WTC11 (cell line): ENCODE measurements around the gene SLC31A2.

Experiments used
- CREB1 ChIP-seq: sonication (generic); formaldehyde crosslinking; IDR thresholded peaks from 2 replicates; pipeline ENCODE4 v1.8.0; 2023; ENCODE audit warnings: mild to moderate bottlenecking, missing genetic modification reagents
- CTCF ChIP-seq: fragments of 200-600 bp; IDR thresholded peaks from 2 replicates; pipeline ENCODE4 v1.8.0; 2022; ENCODE audit warnings: antibody characterized with exemption
- MAX ChIP-seq: sonication (generic); formaldehyde crosslinking; IDR thresholded peaks from 2 replicates; pipeline ENCODE4 v1.8.0; 2022; ENCODE audit warnings: mild to moderate bottlenecking, missing genetic modification reagents
- NR1H2 ChIP-seq: sonication (generic); formaldehyde crosslinking; IDR thresholded peaks from 2 replicates; pipeline ENCODE4 v1.9.0; 2021; ENCODE audit warnings: mild to moderate bottlenecking, moderate library complexity, missing genetic modification reagents
- TF ChIP-seq, protein P1 (sequence below): sonication (generic); formaldehyde crosslinking; IDR thresholded peaks from 2 replicates; pipeline ENCODE4 v1.8.1; 2023; ENCODE audit warnings: mild to moderate bottlenecking, missing genetic modification reagents, moderate library complexity
- TF ChIP-seq, protein P2 (sequence below): sonication (generic); formaldehyde crosslinking; IDR thresholded peaks from 2 replicates; pipeline ENCODE4 v1.8.1; 2022; ENCODE audit warnings: missing genetic modification reagents, borderline replicate concordance

- TF ChIP-seq, protein P1, sequence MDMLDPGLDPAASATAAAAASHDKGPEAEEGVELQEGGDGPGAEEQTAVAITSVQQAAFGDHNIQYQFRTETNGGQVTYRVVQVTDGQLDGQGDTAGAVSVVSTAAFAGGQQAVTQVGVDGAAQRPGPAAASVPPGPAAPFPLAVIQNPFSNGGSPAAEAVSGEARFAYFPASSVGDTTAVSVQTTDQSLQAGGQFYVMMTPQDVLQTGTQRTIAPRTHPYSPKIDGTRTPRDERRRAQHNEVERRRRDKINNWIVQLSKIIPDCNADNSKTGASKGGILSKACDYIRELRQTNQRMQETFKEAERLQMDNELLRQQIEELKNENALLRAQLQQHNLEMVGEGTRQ (CRISPR knock-in tag), result no peak
- TF ChIP-seq CTCF, result no peak
- TF ChIP-seq CREB1 (CRISPR knock-in tag), result no peak
- TF ChIP-seq MAX, result no peak
- TF ChIP-seq, protein P2, sequence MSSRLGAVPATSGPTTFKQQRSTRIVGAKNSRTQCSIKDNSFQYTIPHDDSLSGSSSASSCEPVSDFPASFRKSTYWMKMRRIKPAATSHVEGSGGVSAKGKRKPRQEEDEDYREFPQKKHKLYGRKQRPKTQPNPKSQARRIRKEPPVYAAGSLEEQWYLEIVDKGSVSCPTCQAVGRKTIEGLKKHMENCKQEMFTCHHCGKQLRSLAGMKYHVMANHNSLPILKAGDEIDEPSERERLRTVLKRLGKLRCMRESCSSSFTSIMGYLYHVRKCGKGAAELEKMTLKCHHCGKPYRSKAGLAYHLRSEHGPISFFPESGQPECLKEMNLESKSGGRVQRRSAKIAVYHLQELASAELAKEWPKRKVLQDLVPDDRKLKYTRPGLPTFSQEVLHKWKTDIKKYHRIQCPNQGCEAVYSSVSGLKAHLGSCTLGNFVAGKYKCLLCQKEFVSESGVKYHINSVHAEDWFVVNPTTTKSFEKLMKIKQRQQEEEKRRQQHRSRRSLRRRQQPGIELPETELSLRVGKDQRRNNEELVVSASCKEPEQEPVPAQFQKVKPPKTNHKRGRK (CRISPR knock-in tag), result no peak
- no peak for TF ChIP-seq NR1H2 (CRISPR knock-in tag)
Measured at GRCh38 chr9:113177251-113177650, 26.4 kb downstream of the SLC31A2 start.
